K562 (cell line): ENCODE results near the gene TP53TG5. TPM values are rescaled to one million over a fixed set of nuclear protein-coding genes. Genes with fewer than 3 reads are reported as not detected.

Experiments used
- ARHGAP35 ChIP-seq: fragments of 450-650 bp; IDR thresholded peaks from 2 replicates; pipeline ENCODE4 v1.6.1; 2018; ENCODE audit not compliant: partially characterized antibody
- BCOR ChIP-seq: fragments of 450-650 bp; IDR thresholded peaks from 2 replicates; pipeline ENCODE4 v1.6.1; 2016
- CCNT2 ChIP-seq: IDR thresholded peaks from 2 replicates; pipeline ENCODE4 v1.6.1; 2011; ENCODE audit warnings: borderline replicate concordance, low read depth, mild to moderate bottlenecking, moderate library complexity, mixed read lengths, low read length; ENCODE audit not compliant: insufficient read length; ENCODE audit errors: extremely low read depth
- CXXC5 ChIP-seq: fragments of 250-450 bp; sonication (Bioruptor Pico); IDR thresholded peaks from 2 replicates; pipeline ENCODE4 v1.8.0; 2022; ENCODE audit warnings: inconsistent platforms, mild to moderate bottlenecking, moderate library complexity
- HOXB6 ChIP-seq: fragments of 250-450 bp; sonication (Bioruptor Pico); IDR thresholded peaks from 2 replicates; pipeline ENCODE4 v1.5.1; 2022; ENCODE audit warnings: mild to moderate bottlenecking, borderline replicate concordance
- KDM5B ChIP-seq: fragments of 200-600 bp; sonication (generic); IDR thresholded peaks from 2 replicates; pipeline ENCODE4 v1.6.1; 2012; ENCODE audit warnings: low read depth, mild to moderate bottlenecking, moderate library complexity, low read length, control low read depth, inconsistent platforms; ENCODE audit not compliant: insufficient replicate concordance
- KLF16 ChIP-seq: IDR thresholded peaks from 2 replicates; pipeline ENCODE4 v1.6.1; 2016; ENCODE audit warnings: antibody characterized with exemption
- LARP7 ChIP-seq: fragments of 450-650 bp; IDR thresholded peaks from 2 replicates; pipeline ENCODE4 v1.6.1; 2016
- MXI1 ChIP-seq: IDR thresholded peaks from 2 replicates; pipeline ENCODE4 v1.6.1; 2011; ENCODE audit warnings: low read depth, mild to moderate bottlenecking, improper control_type of control experiment, low read length
- NR4A1 ChIP-seq, 2 experiments: fragments of 250-450 bp in 1 of 2; fragments of 450-650 bp in 1 of 2; sonication (Bioruptor Pico) in 1 of 2; IDR thresholded peaks; 2 replicates each; pipeline versions ENCODE4 v1.4.0 to v1.6.1; 2016 to 2020; ENCODE audit warnings: mild to moderate bottlenecking in 2 of 2, missing compliant biosample characterization in 1 of 2, missing genetic modification characterization in 1 of 2, moderate library complexity in 1 of 2
- SIX5 ChIP-seq, 2 experiments: IDR thresholded peaks; 2 replicates each; pipeline ENCODE4 v1.6.1; 2011; ENCODE audit warnings: low read length in 2 of 2, borderline replicate concordance in 1 of 2, low read depth in 1 of 2, mild to moderate bottlenecking in 1 of 2, moderate library complexity in 1 of 2; ENCODE audit not compliant: insufficient read depth in 1 of 2
- SREBF1 ChIP-seq: fragments of 150-350 bp; IDR thresholded peaks from 2 replicates; pipeline ENCODE4 v1.6.1; 2014; ENCODE audit warnings: antibody characterized with exemption, low read depth, low read length, borderline replicate concordance
- WHSC1 ChIP-seq: IDR thresholded peaks from one replicate; pipeline ENCODE4 v1.6.1; 2012; ENCODE audit warnings: low read length, control low read depth, inconsistent platforms
- ZNF445 ChIP-seq: fragments of 250-450 bp; sonication (Bioruptor Pico); IDR thresholded peaks from 2 replicates; pipeline ENCODE4 v1.4.0; 2020; ENCODE audit warnings: low read depth, mild to moderate bottlenecking, moderate library complexity
- polyA plus RNA-seq, 8 experiments: library from polyadenylated mRNA; depleted of rRNA in 4 of 8; stranded (reverse) in 5 of 8; unstranded in 3 of 8; fragments of >200 nt; fragmentation: Nextera tagmentation in 2 of 8; fragmentation: Illumina TruSeq in 1 of 8; extraction: Ambion mirVana in 2 of 8; extraction: Trizol in 1 of 8; gene quantifications; 2 replicates each; pipeline versions ENCODE4 v1.2.1 to v1.2.3, GENCODE V29; 2011 to 2014; ENCODE audit warnings: inconsistent platforms in 1 of 8, missing spikeins in 1 of 8
- total RNA-seq, 7 experiments: library from RNA; depleted of rRNA in 6 of 7; stranded (reverse); fragments of >200 nt in 6 of 7; fragmentation: Illumina TruSeq in 2 of 7; extraction: Trizol in 2 of 7; gene quantifications; 2 replicates each; pipeline versions ENCODE4 v1.2.1 to v1.2.3, GENCODE V29; 2011 to 2021; ENCODE audit warnings: low replicate concordance in 1 of 7
- TF ChIP-seq, protein P1 (sequence below): fragments of 450-650 bp; IDR thresholded peaks from 2 replicates; pipeline ENCODE4 v1.6.1; 2014; ENCODE audit warnings: low read depth, mild to moderate bottlenecking, moderate library complexity, borderline replicate concordance
- TF ChIP-seq, protein P2 (sequence below), 2 experiments: fragments of 450-650 bp in 1 of 2; sonication (generic) in 1 of 2; formaldehyde crosslinking in 1 of 2; IDR thresholded peaks; 2 replicates each; pipeline versions ENCODE4 v1.7.1 to v1.9.0; 2016 to 2022; ENCODE audit warnings: inconsistent platforms in 1 of 2, mild to moderate bottlenecking in 1 of 2, missing genetic modification reagents in 1 of 2

The TP53TG5 gene
- total and polyA plus RNA-seq, 9 of the 15 experiments (the other 6 are each of a cell fraction or from before 2014, with no cell fraction given), result 0.04 to 0.05 (median 0.04) TPM; not detected in 6

DNA sequence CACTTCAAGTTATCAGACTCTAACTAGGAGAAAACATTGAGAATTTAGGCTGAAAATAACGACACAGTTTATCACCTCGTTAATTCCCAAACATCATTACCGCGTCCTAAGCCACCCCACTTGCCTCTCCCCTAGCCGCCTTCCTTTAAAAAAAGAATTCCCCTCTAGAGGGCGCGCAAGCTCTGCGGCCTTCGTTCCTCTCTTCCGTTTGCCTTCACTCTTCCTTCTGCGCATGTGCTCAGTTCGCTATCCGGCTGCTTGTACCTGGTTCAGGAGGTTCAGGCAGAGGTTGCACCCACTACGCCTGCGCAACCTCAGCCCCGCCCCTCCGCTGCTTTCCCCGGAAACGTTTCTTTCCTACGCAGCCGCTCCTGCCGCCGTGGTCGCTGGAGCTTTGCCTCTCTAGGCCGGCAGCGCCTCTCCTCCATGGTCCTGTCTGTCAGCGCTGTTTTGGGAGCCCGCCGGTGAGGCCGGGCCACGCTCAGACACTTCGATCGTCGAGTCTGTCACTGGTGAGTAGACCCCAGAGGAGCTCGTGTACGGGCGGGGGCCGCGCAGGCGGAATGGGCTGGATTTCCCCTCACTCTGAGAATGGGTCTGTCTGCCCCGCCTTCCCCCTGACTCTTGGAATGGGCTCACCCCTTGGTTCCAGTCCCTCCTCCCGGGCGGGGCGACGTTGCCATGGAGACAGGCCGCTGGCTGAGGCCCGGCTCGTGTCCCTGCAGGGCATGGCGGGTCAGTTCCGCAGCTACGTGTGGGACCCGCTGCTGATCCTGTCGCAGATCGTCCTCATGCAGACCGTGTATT, 15.1 kb downstream of the TP53TG5 start, which contains the start of gene SYS1 (continued):
- peak; percentile 17; the same call in 1 of the 2 replicates for TF ChIP-seq NR4A1 (CRISPR knock-in tag; IDR thresholded peaks at IDR 0.05)
- no peak for TF ChIP-seq NR4A1 (tag; IDR thresholded peaks at IDR 0.05)
- TF ChIP-seq, protein P1, sequence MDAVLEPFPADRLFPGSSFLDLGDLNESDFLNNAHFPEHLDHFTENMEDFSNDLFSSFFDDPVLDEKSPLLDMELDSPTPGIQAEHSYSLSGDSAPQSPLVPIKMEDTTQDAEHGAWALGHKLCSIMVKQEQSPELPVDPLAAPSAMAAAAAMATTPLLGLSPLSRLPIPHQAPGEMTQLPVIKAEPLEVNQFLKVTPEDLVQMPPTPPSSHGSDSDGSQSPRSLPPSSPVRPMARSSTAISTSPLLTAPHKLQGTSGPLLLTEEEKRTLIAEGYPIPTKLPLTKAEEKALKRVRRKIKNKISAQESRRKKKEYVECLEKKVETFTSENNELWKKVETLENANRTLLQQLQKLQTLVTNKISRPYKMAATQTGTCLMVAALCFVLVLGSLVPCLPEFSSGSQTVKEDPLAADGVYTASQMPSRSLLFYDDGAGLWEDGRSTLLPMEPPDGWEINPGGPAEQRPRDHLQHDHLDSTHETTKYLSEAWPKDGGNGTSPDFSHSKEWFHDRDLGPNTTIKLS, result peak; percentile 97
- TF ChIP-seq CCNT2, result peak; percentile 69
- 0 out of 2 replicates have a peak, but pooled peaks have one; percentile 25 for TF ChIP-seq KLF16
- no peak for TF ChIP-seq LARP7
- no peak for TF ChIP-seq WHSC1
- 0 out of 2 replicates have a peak, but pooled peaks have one; percentile 48 for TF ChIP-seq BCOR
- peak; percentile 43; the same call in 1 of the 2 replicates for TF ChIP-seq SREBF1
- peak; percentile 66 for TF ChIP-seq KDM5B
- peak; percentile 96 for TF ChIP-seq MXI1
- TF ChIP-seq ZNF445 (CRISPR knock-in tag), result no peak
- TF ChIP-seq HOXB6, result no peak
- TF ChIP-seq ARHGAP35, result no peak
- TF ChIP-seq CXXC5, result peak; percentile 88
- peak; percentile 29 to 47; a peak in 1 of 4 replicates for TF ChIP-seq SIX5 (IDR thresholded peaks at IDR 0.05; ENCODE audit: borderline replicate concordance in 1 of 2, insufficient read depth in 1 of 2, low read depth in 1 of 2, low read length in 2 of 2)
- TF ChIP-seq, protein P2, sequence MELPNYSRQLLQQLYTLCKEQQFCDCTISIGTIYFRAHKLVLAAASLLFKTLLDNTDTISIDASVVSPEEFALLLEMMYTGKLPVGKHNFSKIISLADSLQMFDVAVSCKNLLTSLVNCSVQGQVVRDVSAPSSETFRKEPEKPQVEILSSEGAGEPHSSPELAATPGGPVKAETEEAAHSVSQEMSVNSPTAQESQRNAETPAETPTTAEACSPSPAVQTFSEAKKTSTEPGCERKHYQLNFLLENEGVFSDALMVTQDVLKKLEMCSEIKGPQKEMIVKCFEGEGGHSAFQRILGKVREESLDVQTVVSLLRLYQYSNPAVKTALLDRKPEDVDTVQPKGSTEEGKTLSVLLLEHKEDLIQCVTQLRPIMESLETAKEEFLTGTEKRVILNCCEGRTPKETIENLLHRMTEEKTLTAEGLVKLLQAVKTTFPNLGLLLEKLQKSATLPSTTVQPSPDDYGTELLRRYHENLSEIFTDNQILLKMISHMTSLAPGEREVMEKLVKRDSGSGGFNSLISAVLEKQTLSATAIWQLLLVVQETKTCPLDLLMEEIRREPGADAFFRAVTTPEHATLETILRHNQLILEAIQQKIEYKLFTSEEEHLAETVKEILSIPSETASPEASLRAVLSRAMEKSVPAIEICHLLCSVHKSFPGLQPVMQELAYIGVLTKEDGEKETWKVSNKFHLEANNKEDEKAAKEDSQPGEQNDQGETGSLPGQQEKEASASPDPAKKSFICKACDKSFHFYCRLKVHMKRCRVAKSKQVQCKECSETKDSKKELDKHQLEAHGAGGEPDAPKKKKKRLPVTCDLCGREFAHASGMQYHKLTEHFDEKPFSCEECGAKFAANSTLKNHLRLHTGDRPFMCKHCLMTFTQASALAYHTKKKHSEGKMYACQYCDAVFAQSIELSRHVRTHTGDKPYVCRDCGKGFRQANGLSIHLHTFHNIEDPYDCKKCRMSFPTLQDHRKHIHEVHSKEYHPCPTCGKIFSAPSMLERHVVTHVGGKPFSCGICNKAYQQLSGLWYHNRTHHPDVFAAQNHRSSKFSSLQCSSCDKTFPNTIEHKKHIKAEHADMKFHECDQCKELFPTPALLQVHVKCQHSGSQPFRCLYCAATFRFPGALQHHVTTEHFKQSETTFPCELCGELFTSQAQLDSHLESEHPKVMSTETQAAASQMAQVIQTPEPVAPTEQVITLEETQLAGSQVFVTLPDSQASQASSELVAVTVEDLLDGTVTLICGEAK (IDR thresholded peaks at IDR 0.05), result peak; percentile 89
- TF ChIP-seq, protein P2 (CRISPR knock-in tag; IDR thresholded peaks at IDR 0.05), result no peak
